Right kidney (tissue), 9 donors: ENCODE measurements around the gene TIMP3.
A peak's percentile ranks its signal among the peaks of the same experiment; 100 is the strongest.
"Not testable (repeated sequence)": the region's sequence is repeated elsewhere in the genome, so short reads cannot be mapped to it uniquely, and the experiment has no call there.

Source experiments
- DNase-seq: peaks from one replicate; pipeline ENCODE4 v3.0.0-alpha.2; 2016
- long read RNA-seq, 8 donors: transcript quantifications; one replicate each; lab custom pipeline, GENCODE V29; 2026

TIMP3 gene
- long read RNA-seq, donor 1, full-length matches to known transcripts = 40 of 60 reads
- long read RNA-seq, donor 1, partial matches to known transcripts = 20 of 60 reads
- long read RNA-seq, donor 1, other reads (novel, unspliced or antisense) = 0 of 60 reads
- long read RNA-seq, donor 2, full-length matches to known transcripts = 30 of 35 reads
- long read RNA-seq, donor 2, partial matches to known transcripts = 5 of 35 reads
- long read RNA-seq, donor 2, other reads (novel, unspliced or antisense) = 0 of 35 reads
- long read RNA-seq, donor 3, full-length matches to known transcripts = 23 of 23 reads
- long read RNA-seq, donor 3, partial matches to known transcripts = 0 of 23 reads
- long read RNA-seq, donor 3, other reads (novel, unspliced or antisense) = 0 of 23 reads
- long read RNA-seq, donor 4, full-length matches to known transcripts = 44 of 70 reads
- long read RNA-seq, donor 4, partial matches to known transcripts = 26 of 70 reads
- long read RNA-seq, donor 4, other reads (novel, unspliced or antisense) = 0 of 70 reads
- long read RNA-seq, donor 5, full-length matches to known transcripts = 41 of 41 reads
- long read RNA-seq, donor 5, partial matches to known transcripts = 0 of 41 reads
- long read RNA-seq, donor 5, other reads (novel, unspliced or antisense) = 0 of 41 reads
- long read RNA-seq, donor 6, full-length matches to known transcripts = 66 of 79 reads
- long read RNA-seq, donor 6, partial matches to known transcripts = 8 of 79 reads
- long read RNA-seq, donor 6, other reads (novel, unspliced or antisense) = 5 of 79 reads
- long read RNA-seq, donor 7, full-length matches to known transcripts = 86 of 152 reads
- long read RNA-seq, donor 7, partial matches to known transcripts = 66 of 152 reads
- long read RNA-seq, donor 7, other reads (novel, unspliced or antisense) = 0 of 152 reads
- long read RNA-seq, donor 8, full-length matches to known transcripts = 42 of 151 reads
- long read RNA-seq, donor 8, partial matches to known transcripts = 109 of 151 reads
- long read RNA-seq, donor 8, other reads (novel, unspliced or antisense) = 0 of 151 reads

- DNase-seq = peak; percentile 89
Observed at GRCh38 chr22:32801537-32802236, at the start of gene TIMP3. TIMP3 (plus strand) TSS chr22:32801705; CDS start chr22:32802002, 297 bp downstream.

- no peak for DNase-seq
Observed at GRCh38 chr22:32752326-32752725, 49.2 kb upstream of the TIMP3 start.

- DNase-seq = no peak
Observed at GRCh38 chr22:32752816-32753520, 48.5 kb upstream of the TIMP3 start.

- DNase-seq = no peak
Observed at GRCh38 chr22:32753591-32753990, 47.9 kb upstream of the TIMP3 start.

- no peak for DNase-seq
Observed at GRCh38 chr22:32754413-32755041, 47.0 kb upstream of the TIMP3 start.

- not testable (repeated sequence) for DNase-seq
Observed at GRCh38 chr22:32757086-32757762, 44.3 kb upstream of the TIMP3 start.

GRCh38 chr22:32758866-32759385 is 42.6 kb upstream of the TIMP3 start:
- DNase-seq = no peak

GRCh38 chr22:32760396-32760795 is 41.1 kb upstream of the TIMP3 start:
- DNase-seq = no peak

- DNase-seq = no peak
Observed at GRCh38 chr22:32760815-32761214, 40.7 kb upstream of the TIMP3 start.

- no peak for DNase-seq
Observed at GRCh38 chr22:32761251-32761903, 40.1 kb upstream of the TIMP3 start.

- DNase-seq = no peak
Observed at GRCh38 chr22:32764330-32765131, 37.0 kb upstream of the TIMP3 start.

GRCh38 chr22:32765132-32765618 is 36.3 kb upstream of the TIMP3 start:
- DNase-seq = peak; percentile 37

- no peak for DNase-seq
Observed at GRCh38 chr22:32771756-32772155, 29.7 kb upstream of the TIMP3 start.

GRCh38 chr22:32775957-32776356 is 25.5 kb upstream of the TIMP3 start:
- no peak for DNase-seq

- DNase-seq = no peak
Observed at GRCh38 chr22:32776397-32776796, 25.1 kb upstream of the TIMP3 start.

- no peak for DNase-seq
Observed at GRCh38 chr22:32776802-32777201, 24.7 kb upstream of the TIMP3 start.

GRCh38 chr22:32777987-32778386 is 23.5 kb upstream of the TIMP3 start:
- DNase-seq = no peak

GRCh38 chr22:32780726-32781310 is 20.7 kb upstream of the TIMP3 start:
- DNase-seq = no peak
